SIG-M5 treated with dmso at 0.1 percent for 504 hours (cell line): Measurements from ENCODE around the gene RNU6-9.

ENCODE experiments used
- DNase-seq: peaks from one replicate; lab custom pipeline; 2025; ENCODE audit not compliant: unreplicated experiment; lab: John Stamatoyannopoulos, UW

RNU6-9 gene

DNA sequence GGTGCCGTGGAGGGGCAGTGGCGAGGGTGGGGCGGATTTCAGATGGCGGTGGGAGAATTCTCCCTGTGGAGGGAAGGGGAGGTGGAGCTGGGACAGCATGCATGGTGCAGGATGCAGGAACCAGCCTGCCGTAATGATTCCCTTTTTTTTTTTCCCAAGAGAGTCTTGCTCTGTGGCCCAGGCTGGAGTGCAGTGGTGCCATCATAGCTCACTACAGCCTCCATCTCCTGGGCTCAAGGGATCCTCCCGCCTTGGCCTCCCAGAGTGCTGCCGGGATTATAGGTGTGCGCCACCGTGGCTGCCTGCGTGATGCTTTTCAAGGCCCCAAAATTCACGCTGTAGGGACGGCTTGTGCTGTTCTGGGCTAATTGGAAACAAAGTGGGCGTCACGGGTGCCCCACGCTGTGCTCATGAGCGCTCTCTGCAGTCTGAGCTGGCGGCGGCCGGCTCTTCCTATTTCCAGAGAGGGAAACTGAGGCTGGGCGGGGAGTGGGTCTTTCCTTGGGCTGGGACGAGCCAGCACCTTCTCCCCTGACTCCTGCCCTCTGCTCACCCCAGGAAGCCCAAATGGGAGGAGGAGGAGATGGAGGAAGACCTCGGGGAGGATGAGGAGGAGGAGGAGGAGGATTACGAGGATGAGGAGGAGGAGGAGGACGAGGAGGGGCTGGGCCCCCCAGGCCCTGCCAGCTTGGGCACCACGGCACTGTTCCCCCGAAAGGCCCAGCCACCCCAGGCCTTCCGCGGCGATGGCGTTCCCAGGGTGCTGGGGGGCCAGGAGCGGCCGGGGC, 38.8 kb downstream of the RNU6-9 start:
- no peak for DNase-seq

DNA sequence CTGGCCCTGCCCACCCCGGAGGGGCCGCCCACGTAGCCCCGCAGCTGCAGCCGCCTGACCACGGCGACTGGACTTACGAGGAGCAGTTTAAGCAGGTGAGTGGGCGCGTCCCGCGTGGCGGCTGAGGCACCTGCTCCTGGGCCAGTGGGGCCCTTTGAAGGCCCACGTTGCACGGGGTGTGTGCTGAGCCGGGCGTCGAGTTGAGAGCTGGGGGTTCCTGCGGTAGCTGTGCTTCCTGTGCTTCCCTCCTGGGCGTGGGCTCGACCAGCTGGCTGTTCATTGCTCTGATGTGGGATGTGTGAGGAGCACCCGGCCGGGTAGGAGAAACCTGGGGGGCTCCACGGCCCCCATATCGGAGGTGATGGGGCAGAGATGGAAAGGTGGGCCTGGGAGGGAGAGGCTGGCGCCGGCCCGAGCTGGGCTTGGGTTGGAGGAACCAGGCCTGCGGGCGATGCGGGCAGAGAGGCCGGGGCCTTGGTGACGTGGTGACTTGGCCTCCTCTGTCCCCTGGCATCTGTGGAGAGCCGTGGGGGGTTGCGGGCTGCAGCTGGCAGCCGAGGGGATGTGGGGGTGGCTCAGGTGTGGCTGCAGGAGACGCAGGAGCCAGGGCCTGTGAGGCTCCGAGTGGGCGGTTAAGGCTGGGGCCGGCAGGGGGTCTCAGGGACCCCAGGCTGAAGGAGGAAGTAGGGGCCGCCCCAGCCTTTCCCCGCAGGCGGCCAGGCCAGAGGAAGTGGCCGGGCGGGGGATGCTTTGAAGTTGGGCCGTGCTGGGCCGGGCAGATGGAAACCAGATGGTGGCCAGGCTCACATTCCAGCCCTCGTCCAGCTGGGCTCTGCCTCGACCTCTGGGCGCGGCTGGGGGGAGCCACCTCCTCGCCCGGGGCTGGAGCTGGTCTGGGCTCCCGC, 39.6 kb downstream of the RNU6-9 start:
- DNase-seq, result no peak

DNA sequence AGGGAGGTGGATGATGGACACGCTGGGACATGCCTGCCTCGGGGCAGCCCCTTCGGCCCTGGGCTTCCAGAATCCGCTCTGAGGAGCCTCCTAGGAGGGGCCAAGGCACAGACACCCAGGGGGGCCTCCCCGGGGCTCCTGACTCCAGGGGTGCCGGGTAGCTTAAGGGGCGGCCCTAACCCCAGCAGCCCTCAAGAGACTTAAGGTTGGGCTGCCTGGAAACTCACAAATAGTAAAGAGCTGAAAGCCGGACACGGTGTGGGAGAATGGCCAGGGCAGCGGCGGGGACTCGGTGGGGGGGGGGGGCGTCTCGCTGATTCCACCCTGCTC, 40.2 kb downstream of the RNU6-9 start:
- DNase-seq, result no peak

DNA sequence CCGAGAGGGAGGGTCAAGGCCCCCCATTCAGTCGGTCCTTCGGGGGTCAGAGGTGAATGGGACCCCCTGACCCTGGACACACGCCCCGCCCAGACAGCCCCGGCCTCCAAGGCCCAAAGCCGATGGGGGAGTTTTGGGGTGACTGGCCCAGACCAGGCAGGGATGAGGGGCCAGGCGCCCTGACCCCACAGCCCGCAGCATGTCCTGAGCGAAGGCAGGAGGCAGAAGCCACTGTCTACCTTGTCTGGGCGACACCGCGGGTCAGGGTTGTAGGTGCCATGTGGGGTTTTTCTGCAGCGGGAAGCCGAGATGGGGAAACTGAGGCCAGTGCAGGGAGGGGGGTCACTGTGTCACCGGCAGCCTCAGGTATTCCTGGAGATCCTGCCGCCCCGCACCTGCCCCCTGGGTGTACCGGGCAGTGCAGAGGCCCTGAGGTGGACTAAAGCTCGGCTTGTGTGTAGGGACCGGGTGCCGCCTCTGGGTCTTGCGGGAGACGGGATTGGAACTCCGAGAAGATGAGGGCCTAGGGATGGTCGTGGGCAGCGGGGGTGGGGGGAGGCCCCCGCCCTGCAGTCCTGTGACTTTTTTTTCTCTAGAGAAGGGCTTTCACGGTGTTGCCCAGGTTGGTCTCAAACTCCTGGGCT, 41.0 kb downstream of the RNU6-9 start:
- DNase-seq, result no peak

DNA sequence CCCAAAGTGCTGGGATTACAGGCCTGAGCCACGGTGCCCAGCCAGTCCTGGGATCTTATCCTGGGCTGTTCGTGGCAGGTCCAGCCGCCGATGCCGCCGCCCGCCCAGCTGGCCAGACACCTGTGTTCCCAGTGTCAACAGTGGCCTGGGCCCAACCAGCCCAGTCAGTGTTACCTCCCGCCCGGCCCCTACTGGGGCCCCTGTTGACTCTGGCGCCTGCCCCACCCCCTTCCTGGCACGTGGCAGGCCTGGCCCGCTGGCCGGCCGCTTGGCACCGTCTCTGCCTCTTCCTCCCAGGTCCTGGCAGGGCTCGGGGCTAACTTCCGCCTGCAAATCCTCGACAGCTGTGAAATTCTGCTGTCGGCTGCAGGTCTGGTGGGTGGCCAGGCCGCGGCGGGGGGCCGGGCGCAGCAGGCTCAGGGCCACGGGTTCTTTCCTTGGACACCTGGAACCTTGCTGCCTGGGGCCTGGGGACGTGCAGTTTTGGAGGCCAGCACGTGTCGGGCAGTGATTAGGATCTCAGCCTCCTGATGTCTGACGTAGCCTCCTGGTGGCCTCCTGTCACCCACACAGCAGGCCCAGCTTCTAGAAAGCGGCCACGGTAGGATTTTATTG, 41.7 kb downstream of the RNU6-9 start:
- no peak for DNase-seq

DNA sequence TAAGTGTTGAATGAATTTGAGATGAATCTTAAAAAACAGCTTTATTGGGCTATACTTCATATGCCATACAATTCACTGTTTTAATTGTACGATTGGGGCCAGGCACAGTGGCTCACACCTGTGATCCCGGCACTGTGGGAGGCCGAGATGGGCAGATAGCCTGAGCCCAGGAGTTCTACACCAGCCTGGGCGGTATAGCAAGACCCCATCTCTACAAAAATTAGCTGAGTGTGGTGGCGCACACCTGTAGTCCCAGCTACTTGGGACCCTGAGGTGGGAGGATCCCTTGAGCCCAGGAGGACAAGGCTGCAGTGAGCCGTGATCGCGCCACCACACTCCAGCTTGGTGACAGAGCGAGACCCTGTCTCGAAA, 42.9 kb downstream of the RNU6-9 start:
- DNase-seq, result no peak

DNA sequence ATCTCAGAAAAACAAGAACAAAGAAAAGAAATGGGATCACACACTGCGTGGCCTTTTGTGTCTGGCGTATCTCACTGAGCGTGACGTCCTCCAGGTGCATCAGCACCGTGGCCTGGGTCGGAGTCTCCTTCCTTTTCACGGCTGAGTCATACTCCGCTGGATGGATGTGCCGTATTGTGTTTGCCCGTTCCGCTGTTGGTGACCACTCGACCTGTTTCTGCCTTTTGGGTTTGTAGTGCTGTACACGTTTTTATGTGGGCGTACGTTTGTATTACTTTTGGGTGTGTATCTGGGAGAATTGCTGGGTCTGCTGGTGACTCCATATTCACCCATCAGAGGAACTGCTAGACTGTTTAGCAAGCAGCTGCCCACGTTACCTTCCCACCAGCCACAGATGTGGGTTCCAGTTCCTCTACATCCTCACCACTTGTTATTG, 44.0 kb downstream of the RNU6-9 start:
- peak; percentile 17 for DNase-seq

DNA sequence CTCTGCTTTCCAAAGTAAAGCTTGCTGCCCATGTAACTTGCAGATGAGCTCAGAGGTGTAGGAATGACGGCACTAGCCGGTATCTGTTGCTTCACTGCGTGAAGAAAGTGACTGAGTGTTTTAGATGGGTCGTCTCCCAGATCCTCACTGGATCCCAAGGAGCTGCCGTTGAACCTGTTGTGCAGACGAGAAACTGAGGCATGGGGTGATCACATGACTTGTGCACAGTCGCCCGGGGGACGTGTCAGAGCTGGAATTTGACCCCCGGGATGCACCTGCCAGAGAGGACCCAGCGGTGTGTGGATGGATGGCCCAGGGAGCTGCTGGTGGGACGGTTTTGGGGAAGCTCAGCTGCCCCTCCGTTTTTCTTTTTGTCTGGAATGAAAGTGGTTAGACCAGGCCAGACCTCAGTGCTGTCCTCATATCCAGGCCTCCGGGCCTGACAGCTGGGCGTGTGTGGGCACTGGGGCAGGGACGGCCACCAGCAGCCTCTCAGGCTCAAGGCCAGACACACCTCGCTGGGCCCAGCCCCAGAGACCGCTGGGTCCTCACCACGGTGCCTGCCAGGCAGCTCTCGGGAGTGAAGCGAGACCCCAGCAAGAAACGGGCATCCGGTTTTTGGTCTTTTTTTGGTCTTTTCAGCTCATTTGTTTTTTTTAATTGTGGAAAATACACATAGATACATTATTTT, 45.1 kb downstream of the RNU6-9 start:
- DNase-seq, result no peak

DNA sequence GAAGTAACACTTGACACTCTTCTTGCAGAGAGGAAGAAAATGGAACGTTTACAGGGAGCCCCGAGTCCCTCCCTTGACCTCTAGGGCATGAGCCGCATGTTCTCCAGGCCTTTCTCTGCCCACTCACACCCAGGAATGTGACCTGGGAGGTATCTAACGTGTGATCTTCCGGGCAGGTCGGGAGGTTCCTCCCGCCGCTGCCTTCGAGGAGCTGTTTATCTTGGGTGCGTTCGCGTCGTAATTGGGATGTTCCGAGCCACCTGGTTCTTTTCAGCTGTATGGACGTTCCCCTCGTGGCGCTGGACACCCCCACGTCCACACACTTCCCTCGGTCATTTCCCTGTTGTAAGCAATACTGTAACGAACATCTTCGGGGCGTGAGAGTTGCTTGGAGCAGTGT, 46.2 kb downstream of the RNU6-9 start:
- no peak for DNase-seq

DNA sequence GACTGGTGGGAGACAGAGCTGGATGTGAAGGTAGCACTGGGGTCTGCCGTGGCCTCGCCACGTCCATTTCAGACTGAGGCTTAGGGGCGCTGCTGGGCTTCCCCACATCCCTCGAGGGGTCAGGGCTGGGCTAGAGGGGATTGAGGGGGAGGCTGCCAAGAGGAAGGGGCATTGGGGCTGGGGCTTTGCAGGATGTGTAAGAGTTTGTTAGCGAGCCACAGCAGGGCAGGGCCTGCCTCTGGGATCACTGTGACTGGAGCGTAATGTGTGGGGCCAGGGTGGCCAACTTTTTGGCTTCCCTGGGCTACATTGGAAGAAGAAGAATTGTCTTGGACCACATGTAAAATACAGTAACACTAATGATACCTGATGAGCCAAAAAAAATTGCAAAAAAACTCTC, 46.6 kb downstream of the RNU6-9 start:
- DNase-seq, result no peak

DNA sequence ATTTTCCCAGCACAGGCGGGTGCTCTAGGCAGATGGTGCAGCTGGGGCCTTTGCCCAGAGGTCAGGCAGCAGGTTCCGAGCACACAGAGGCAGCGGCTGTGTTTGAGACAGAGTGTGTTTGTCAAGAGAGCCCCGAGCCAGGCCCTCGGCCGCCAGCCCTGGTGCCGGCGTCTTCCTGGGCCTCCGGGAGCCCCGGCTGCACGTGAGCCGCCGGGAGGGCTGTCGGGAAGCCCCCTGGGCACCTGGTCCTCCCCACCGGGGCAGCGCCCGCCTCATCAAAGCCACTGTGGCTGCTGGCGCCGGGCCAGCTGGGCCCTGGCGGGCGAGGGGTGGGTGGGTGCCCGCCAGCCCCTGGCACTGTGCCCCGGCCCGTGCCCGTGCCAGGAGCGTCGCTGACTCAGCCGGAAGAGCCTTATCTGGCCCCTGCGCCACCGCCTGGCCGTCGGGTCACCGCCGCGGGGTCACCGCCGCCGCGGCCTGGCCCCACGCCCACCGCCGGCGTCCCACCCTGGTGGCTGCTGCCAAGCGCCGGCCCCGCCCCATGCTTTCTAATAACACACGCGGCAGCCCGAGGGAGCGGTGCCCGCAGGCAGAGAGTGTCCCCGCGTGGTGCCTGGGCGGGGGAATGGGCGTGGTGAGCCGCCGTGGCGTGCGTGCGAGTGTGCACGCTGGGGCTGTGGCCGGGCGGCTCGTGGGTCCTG, 47.5 kb downstream of the RNU6-9 start:
- DNase-seq, result no peak

DNA sequence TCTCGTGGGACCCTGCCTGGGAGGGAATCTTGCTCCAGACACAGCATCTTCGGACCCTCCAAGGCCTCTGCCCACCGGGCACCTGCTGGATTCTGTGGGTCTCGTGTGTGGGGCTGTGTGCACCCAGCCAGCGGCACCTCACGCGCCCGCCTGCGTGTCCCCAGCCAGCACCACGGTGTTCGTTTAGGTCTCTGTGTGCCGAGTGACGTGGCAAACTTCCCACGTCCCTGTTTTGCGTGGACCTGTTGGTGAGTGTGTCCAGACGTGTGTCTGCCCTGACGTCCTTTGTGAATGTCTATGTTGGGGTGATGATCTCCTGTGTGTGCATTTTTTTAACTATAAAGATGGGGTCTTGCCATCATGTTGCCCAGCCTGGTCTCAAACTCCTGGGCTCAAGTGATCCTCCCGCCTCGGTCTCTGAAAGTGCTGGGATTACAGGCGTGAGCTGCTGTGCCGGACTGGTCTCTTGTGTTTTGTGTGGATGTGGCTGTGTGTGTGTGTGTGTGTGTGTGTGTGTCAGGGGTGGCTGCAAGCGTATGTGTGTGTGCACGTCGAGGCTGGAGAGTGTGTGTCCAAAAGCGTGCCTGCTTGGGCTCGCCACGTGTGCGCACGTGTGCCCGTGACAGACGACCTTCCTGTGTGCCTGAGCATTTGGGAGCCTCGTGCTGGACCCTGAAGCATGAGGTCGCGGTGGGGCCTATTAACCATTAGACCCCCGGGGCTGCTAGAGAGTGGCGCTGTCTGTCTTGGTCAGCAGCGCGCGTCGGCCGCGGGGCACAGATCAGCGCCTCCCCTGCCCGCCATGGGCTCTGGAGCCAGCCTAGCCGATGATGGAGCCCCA, 48.2 kb downstream of the RNU6-9 start:
- no peak for DNase-seq

DNA sequence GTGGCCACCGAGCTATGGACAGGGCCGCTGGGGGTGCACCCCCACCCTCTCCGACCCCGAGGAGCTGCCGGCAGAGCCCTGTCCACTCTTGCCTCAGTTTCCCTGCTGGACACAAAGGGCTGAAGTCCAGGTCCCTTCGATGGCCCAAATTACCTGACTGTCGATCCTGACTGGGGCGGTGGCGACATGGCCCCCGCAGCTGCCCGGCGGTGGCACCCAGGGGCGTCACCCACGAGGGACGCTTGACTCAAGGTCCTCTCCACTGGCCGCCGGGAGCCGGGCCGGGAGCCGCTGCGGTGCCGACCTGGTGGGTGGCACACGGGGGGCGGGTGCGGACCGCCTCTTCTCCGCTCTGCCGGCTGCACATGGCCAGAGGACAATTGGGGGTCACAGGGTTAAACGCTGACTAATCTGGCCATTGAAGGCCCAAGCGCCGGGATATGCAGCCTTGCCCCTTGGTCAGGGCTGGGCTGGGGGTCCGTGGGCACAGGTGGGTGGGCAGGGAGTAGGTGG, 48.9 kb downstream of the RNU6-9 start:
- no peak for DNase-seq
